Measurements from ENCODE around the gene SLC6A14.

GRCh38 chrX:116462822-116463221 is 26.4 kb downstream of the SLC6A14 start, which contains the start of gene CT83:
- TF ChIP-seq CTCF (IDR thresholded peaks at IDR 0.05; ENCODE audit: borderline replicate concordance, extremely low read depth, low read length, poor library complexity, severe bottlenecking) (no peak), EZH2 (IDR thresholded peaks at IDR 0.05; ENCODE audit: borderline replicate concordance, low read depth, low read length, severe bottlenecking) (no peak)
